Lower lobe of right lung (tissue), 2 donors: ENCODE results near the gene TNFRSF17. TPM values are rescaled to one million over a fixed set of nuclear protein-coding genes. Genes with fewer than 3 reads are reported as not detected.
A peak's percentile ranks its signal among the peaks of the same experiment; 100 is the strongest.

Experiments used
- ATAC-seq, 2 donors: fragments of 200-7000 bp; cut with Tn5 transposase; one replicate each; pipeline ENCODE4 v1.9.1; 2020 to 2022; ENCODE audit warnings: mild to moderate bottlenecking in 2 of 2, moderate library complexity in 2 of 2
- DNase-seq: peaks from one replicate; pipeline ENCODE4 v3.0.0-alpha.2; 2020
- H3K27ac ChIP-seq: fragments of 200-600 bp; one replicate; pipeline ENCODE4 v1.8.0; 2022
- H3K27me3 ChIP-seq: fragments of 200-600 bp; one replicate; pipeline ENCODE4 v1.8.0; 2022; ENCODE audit warnings: low read depth
- H3K36me3 ChIP-seq: fragments of 200-600 bp; one replicate; pipeline ENCODE4 v1.8.0; 2022; ENCODE audit warnings: mild to moderate bottlenecking
- H3K4me1 ChIP-seq: fragments of 200-600 bp; one replicate; pipeline ENCODE4 v1.8.0; 2022
- H3K4me3 ChIP-seq: fragments of 200-600 bp; one replicate; pipeline ENCODE4 v1.8.0; 2022; ENCODE audit warnings: mild to moderate bottlenecking
- H3K9me3 ChIP-seq: fragments of 200-600 bp; one replicate; pipeline ENCODE4 v1.8.0; 2022
- CTCF ChIP-seq: fragments of 200-600 bp; IDR thresholded peaks from one replicate; pipeline ENCODE4 v1.8.0; 2022; ENCODE audit warnings: antibody characterized with exemption, mild to moderate bottlenecking
- intact Hi-C: fragments of 100-400 bp; cut with DNase I; formaldehyde crosslinking; loops from one replicate; pipeline ENCODE4 v1.11.0; 2022
- total RNA-seq: library from RNA; stranded (reverse); fragmentation: NEBNext Ultra II Directional; extraction: Animal tissue kit (Norgen Biotek cat#: 25700); gene quantifications from one replicate; pipeline ENCODE4 v1.2.1, GENCODE V29; 2021
- donor health status: DM: no; HTN: yes; CAD: no; lungs with severe emphysema.

Gene TNFRSF17
- total RNA-seq, 1 donor from 2014 or later, result 1.4 TPM

GRCh38 chr16:12002447-12003006, 37.5 kb downstream of the TNFRSF17 start:
- intact Hi-C loops, result no loop called here
- H3K4me3 ChIP-seq, result no peak overlapping the region
- no peaks in the 10 kb centered on the region for H3K27me3 ChIP-seq
- H3K4me1 ChIP-seq, result no peaks in the 10 kb centered on the region
- no peak for TF ChIP-seq CTCF
- peaks cover 38% of the 10 kb centered on the region for H3K36me3 ChIP-seq
- ATAC-seq, result peak in 1 of 2 donors; percentile 37
- H3K9me3 ChIP-seq, result no peaks in the 10 kb centered on the region
- no peak overlapping the region for H3K27ac ChIP-seq
- DNase-seq, result no peak

- Histone ChIP-seq H3K4me3 (no peak overlapping the region), H3K27ac (no peak overlapping the region), H3K36me3 (peaks cover 30% of the 10 kb centered on the region), H3K4me1 (no peaks in the 10 kb centered on the region), H3K9me3 (no peaks in the 10 kb centered on the region), H3K27me3 (no peaks in the 10 kb centered on the region)
- DNase-seq (no peak), ATAC-seq (no peak)
- intact Hi-C loops, result no loop called here
- TF ChIP-seq CTCF, result no peak
Measured at GRCh38 chr16:12006637-12007036, 41.6 kb downstream of the TNFRSF17 start.

GRCh38 chr16:12009462-12009861, 44.5 kb downstream of the TNFRSF17 start:
- no peak overlapping the region for H3K27ac ChIP-seq
- intact Hi-C loops, result no loop called here
- DNase-seq, result no peak
- ATAC-seq, result no peak
- H3K4me1 ChIP-seq, result no peaks in the 10 kb centered on the region
- TF ChIP-seq CTCF, result no peak
- no peaks in the 10 kb centered on the region for H3K27me3 ChIP-seq
- peaks cover 11% of the 10 kb centered on the region for H3K36me3 ChIP-seq
- H3K9me3 ChIP-seq, result no peaks in the 10 kb centered on the region
- no peak overlapping the region for H3K4me3 ChIP-seq

GRCh38 chr16:12009922-12010321, 44.9 kb downstream of the TNFRSF17 start:
- ATAC-seq, result no peak
- Histone ChIP-seq H3K27ac (peak overlapping the region; percentile 8), H3K27me3 (no peaks in the 10 kb centered on the region), H3K9me3 (no peaks in the 10 kb centered on the region), H3K4me1 (no peaks in the 10 kb centered on the region), H3K4me3 (no peak overlapping the region), H3K36me3 (peaks cover 7% of the 10 kb centered on the region)
- TF ChIP-seq CTCF, result no peak
- intact Hi-C loops, result no loop called here
- DNase-seq, result no peak

GRCh38 chr16:12010388-12011251, 45.6 kb downstream of the TNFRSF17 start:
- TF ChIP-seq CTCF, result no peak
- DNase-seq (no peak), ATAC-seq (no peak)
- Histone ChIP-seq H3K4me1 (no peaks in the 10 kb centered on the region), H3K27me3 (no peaks in the 10 kb centered on the region), H3K9me3 (no peaks in the 10 kb centered on the region), H3K4me3 (no peak overlapping the region), H3K36me3 (peaks cover 4% of the 10 kb centered on the region), H3K27ac (peak overlapping the region; percentile 11)
- intact Hi-C loops, result no loop called here
